ENCODE data around the gene HDAC7.
"Not testable (repeated sequence)": the region's sequence is repeated elsewhere in the genome, so short reads cannot be mapped to it uniquely, and the experiment has no call there.

Gene HDAC7

GRCh38 chr12:47812797-47813510 lies 6.7 kb downstream of the HDAC7 start:
- no peak for TF ChIP-seq CTCF (IDR thresholded peaks at IDR 0.05; ENCODE audit: borderline replicate concordance, insufficient read depth, low read depth, low read length)
- peak overlapping the region; percentile 50 for H3K4me3 ChIP-seq (ENCODE audit: low read depth, low read length)

GRCh38 chr12:47811581-47812484 lies 7.9 kb downstream of the HDAC7 start:
- H3K4me3 ChIP-seq (ENCODE audit: low read depth, low read length), result peak overlapping the region; percentile 50
- TF ChIP-seq CTCF (IDR thresholded peaks at IDR 0.05; ENCODE audit: borderline replicate concordance, insufficient read depth, low read depth, low read length), result no peak

GRCh38 chr12:47811072-47811396 lies 8.7 kb downstream of the HDAC7 start:
- H3K4me3 ChIP-seq (ENCODE audit: low read depth, low read length), result no peak overlapping the region
- no peak for TF ChIP-seq CTCF (IDR thresholded peaks at IDR 0.05; ENCODE audit: borderline replicate concordance, insufficient read depth, low read depth, low read length)

GRCh38 chr12:47809518-47809917 lies 10.2 kb downstream of the HDAC7 start:
- not testable (repeated sequence) for H3K4me3 ChIP-seq (ENCODE audit: low read depth, low read length)

- TF ChIP-seq CTCF (IDR thresholded peaks at IDR 0.05; ENCODE audit: borderline replicate concordance, insufficient read depth, low read depth, low read length), result peak; percentile 63
- peak overlapping the region; percentile 40 for H3K4me3 ChIP-seq (ENCODE audit: low read depth, low read length)
Measured at GRCh38 chr12:47808574-47809365, 10.9 kb downstream of the HDAC7 start.

GRCh38 chr12:47808050-47808449 lies 11.7 kb downstream of the HDAC7 start:
- no peak for TF ChIP-seq CTCF (IDR thresholded peaks at IDR 0.05; ENCODE audit: borderline replicate concordance, insufficient read depth, low read depth, low read length)

GRCh38 chr12:47807338-47807737 lies 12.4 kb downstream of the HDAC7 start:
- no peak for TF ChIP-seq CTCF (IDR thresholded peaks at IDR 0.05; ENCODE audit: borderline replicate concordance, insufficient read depth, low read depth, low read length)
- H3K4me3 ChIP-seq (ENCODE audit: low read depth, low read length), result no peak overlapping the region

More at GRCh38 chr12:47808050-47808449, 11.7 kb downstream of the HDAC7 start:
- H3K4me3 ChIP-seq (ENCODE audit: low read depth, low read length), result no peak overlapping the region
